B cell (primary cell): ENCODE data around the gene ZNF764.
"Not testable (repeated sequence)": the region's sequence is repeated elsewhere in the genome, so short reads cannot be mapped to it uniquely, and the experiment has no call there.

Experiments used
- CTCF ChIP-seq: fragments of 200-600 bp; IDR thresholded peaks from one replicate; pipeline ENCODE4 v1.8.0; 2022; ENCODE audit warnings: antibody characterized with exemption, mild to moderate bottlenecking
- EZH2 ChIP-seq: IDR thresholded peaks from 2 replicates; pipeline ENCODE4 v1.6.1; 2012; ENCODE audit warnings: borderline replicate concordance, low read depth, mild to moderate bottlenecking, moderate library complexity, low read length; ENCODE audit not compliant: insufficient read depth, poor library complexity, severe bottlenecking

GRCh38 chr16:30590869-30591268 lies 32.7 kb upstream of the ZNF764 start:
- not testable (repeated sequence) for TF ChIP-seq CTCF, EZH2
